ENCODE results near the gene LRRC36. TPM values are rescaled to one million over a fixed set of nuclear protein-coding genes. Genes with fewer than 3 reads are reported as not detected.

LRRC36 gene
- polyA plus RNA-seq, 3 donors = 0.65 to 3.2 (median 1.8) TPM

DNA sequence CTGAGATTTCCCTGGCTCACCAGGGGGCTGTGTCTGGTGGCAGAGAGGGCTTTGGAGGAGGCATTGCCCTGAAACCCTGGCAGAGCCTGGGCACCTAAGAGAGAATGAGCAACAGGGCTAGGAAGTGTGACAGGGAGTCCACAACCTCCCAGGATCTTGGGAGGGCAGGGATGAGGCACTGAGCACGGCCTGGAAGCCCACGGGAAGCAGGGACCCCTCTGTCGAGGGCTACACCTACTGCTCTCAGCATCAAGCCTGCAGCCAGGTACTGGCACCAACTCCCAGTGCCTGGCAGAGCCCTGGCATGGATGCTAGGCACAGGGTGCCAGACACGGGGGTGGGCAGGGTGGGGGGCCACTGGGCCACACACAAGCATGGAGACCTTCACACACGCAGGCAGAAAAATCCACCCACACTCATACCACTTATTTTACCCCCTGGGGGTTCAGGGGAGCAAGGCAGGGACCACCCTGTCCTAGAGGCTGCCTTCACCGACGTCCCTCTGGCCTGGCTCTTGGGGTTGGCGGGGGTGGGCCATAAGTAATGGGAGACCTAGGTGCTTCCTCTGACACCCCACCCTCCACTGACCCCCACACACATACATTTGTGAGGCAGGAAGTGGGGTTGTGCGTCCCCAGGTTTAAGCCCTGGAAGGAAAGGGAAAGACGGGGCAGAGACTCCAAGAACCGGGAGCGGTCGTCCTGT, 103.3 kb downstream of the LRRC36 start:
- Mint-ChIP-seq H3K4me3 (peak overlapping the region; percentile 71 to 90), H3K27me3 (ENCODE audit: low read depth in 3 of 3) (peaks cover 54 to 70% (median 61%) of the 10 kb centered on the region in 3 donors), H3K27ac (no peak overlapping the region), H3K4me1 (peaks cover 19% of the 10 kb centered on the region), H3K36me3 (peaks cover 18 to 24% of the 10 kb centered on the region in 2 donors), H3K9me3 (peaks cover 0 to 21% (median 3%) of the 10 kb centered on the region in 7 donors)
- peak overlapping the region; percentile 13 for H2AFZ ChIP-seq (ENCODE audit: insufficient read depth, low read depth, low read length, poor library complexity, severe bottlenecking)
- H3K4me3 ChIP-seq (replicated peaks in 1 of 3; ENCODE audit: low read depth in 2 of 3, low read length in 3 of 3) = peak overlapping the region in 1 of 3 experiments; percentile 69
- peaks cover 22 to 57% of the 10 kb centered on the region in 2 donors for H3K27me3 ChIP-seq (ENCODE audit: control insufficient read depth in 2 of 2, insufficient read depth in 2 of 2, low read length in 2 of 2)
- peaks cover 0 to 9% of the 10 kb centered on the region in 2 donors for H3K9me3 ChIP-seq (replicated peaks in 1 of 2; ENCODE audit: control insufficient read depth in 1 of 2, insufficient read depth in 1 of 2, low read length in 2 of 2)
- H3K9ac ChIP-seq (ENCODE audit: insufficient read depth, low read length, poor library complexity, severe bottlenecking) = peak overlapping the region; percentile 40
- H3K4me2 ChIP-seq (replicated peaks; ENCODE audit: extremely low read depth, low read length, poor library complexity, severe bottlenecking) = peak overlapping the region; percentile 94
- no peaks in the 10 kb centered on the region for H3K79me2 ChIP-seq (ENCODE audit: insufficient read depth, low read length)
- peaks cover 62% of the 10 kb centered on the region for H4K20me1 ChIP-seq (ENCODE audit: insufficient read depth, low read length)
- TF ChIP-seq, protein P1, sequence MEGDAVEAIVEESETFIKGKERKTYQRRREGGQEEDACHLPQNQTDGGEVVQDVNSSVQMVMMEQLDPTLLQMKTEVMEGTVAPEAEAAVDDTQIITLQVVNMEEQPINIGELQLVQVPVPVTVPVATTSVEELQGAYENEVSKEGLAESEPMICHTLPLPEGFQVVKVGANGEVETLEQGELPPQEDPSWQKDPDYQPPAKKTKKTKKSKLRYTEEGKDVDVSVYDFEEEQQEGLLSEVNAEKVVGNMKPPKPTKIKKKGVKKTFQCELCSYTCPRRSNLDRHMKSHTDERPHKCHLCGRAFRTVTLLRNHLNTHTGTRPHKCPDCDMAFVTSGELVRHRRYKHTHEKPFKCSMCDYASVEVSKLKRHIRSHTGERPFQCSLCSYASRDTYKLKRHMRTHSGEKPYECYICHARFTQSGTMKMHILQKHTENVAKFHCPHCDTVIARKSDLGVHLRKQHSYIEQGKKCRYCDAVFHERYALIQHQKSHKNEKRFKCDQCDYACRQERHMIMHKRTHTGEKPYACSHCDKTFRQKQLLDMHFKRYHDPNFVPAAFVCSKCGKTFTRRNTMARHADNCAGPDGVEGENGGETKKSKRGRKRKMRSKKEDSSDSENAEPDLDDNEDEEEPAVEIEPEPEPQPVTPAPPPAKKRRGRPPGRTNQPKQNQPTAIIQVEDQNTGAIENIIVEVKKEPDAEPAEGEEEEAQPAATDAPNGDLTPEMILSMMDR (IDR thresholded peaks at IDR 0.05) = no peak
- intact Hi-C loops (cut with micrococcal nuclease) = loop anchor here (2.0 to 5.0 kb wide), 2 partner anchors 35 to 37 kb away; no protein-coding TSS in a partner anchor
- 33% methylated on average over 8 of the region's 13 CpGs for WGBS (ENCODE audit: insufficient coverage)
- H3K4me1 ChIP-seq (ENCODE audit: control insufficient read depth in 1 of 2, insufficient read depth in 2 of 2, low read length in 2 of 2) = peaks cover 15 to 23% of the 10 kb centered on the region in 2 donors
- no peak overlapping the region for H3K27ac ChIP-seq (ENCODE audit: low read depth in 1 of 2, low read length in 2 of 2)
- DNase-seq = no peak
- no peaks in the 10 kb centered on the region for H3K36me3 ChIP-seq (replicated peaks in 1 of 2; ENCODE audit: control insufficient read depth in 1 of 2, insufficient read depth in 2 of 2, low read length in 2 of 2)

DNA sequence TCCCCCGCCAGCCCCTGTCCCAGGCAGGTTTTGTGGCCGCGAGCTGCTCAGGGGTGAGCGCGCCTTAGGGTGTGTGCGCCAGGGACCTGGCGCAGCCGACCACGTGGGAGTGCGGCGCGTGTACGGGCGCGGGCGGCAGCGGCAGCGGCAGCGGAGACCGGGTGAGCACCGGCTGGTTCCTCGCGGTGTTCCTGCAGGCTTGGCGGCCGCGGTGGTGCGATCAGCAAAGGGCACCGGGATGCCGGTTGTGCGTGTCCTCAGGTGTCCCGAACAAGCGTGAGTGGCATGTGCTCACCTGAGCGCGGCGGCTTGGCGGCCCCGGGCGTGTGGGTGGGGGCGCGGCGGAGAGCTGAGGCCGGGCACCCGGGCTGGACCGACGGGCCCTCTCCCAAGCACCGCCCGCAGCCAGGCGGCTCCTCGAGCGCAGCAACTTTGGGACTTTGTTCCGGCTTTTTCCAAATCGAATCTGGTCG, 103.9 kb downstream of the LRRC36 start:
- intact Hi-C loops (cut with micrococcal nuclease) = no loop called here
- peak overlapping the region; percentile 13 for H2AFZ ChIP-seq (ENCODE audit: insufficient read depth, low read depth, low read length, poor library complexity, severe bottlenecking)
- Mint-ChIP-seq H3K27ac (no peak overlapping the region), H3K27me3 (ENCODE audit: low read depth in 3 of 3) (peaks cover 50 to 65% (median 58%) of the 10 kb centered on the region in 3 donors), H3K4me3 (peak overlapping the region; percentile 71 to 90), H3K9me3 (peaks cover 0 to 21% (median 3%) of the 10 kb centered on the region in 7 donors), H3K36me3 (peaks cover 18 to 26% of the 10 kb centered on the region in 2 donors), H3K4me1 (peaks cover 25% of the 10 kb centered on the region)
- peak overlapping the region; percentile 94 for H3K4me2 ChIP-seq (replicated peaks; ENCODE audit: extremely low read depth, low read length, poor library complexity, severe bottlenecking)
- 2% methylated on average over 42 of the region's 53 CpGs for WGBS (ENCODE audit: insufficient coverage)
- H3K27me3 ChIP-seq (ENCODE audit: control insufficient read depth in 2 of 2, insufficient read depth in 2 of 2, low read length in 2 of 2) = peaks cover 22 to 53% of the 10 kb centered on the region in 2 donors
- H3K9ac ChIP-seq (ENCODE audit: insufficient read depth, low read length, poor library complexity, severe bottlenecking) = peak overlapping the region; percentile 40
- no peak overlapping the region for H3K27ac ChIP-seq (ENCODE audit: low read depth in 1 of 2, low read length in 2 of 2)
- peaks cover 0 to 2% of the 10 kb centered on the region in 2 donors for H3K36me3 ChIP-seq (replicated peaks in 1 of 2; ENCODE audit: control insufficient read depth in 1 of 2, insufficient read depth in 2 of 2, low read length in 2 of 2)
- TF ChIP-seq, protein P1 (IDR thresholded peaks at IDR 0.05) = no peak
- DNase-seq = peak in 1 of 3 donors; percentile 10
- H3K9me3 ChIP-seq (replicated peaks in 1 of 2; ENCODE audit: control insufficient read depth in 1 of 2, insufficient read depth in 1 of 2, low read length in 2 of 2) = peaks cover 0 to 9% of the 10 kb centered on the region in 2 donors
- H4K20me1 ChIP-seq (ENCODE audit: insufficient read depth, low read length) = peaks cover 68% of the 10 kb centered on the region
- peak overlapping the region; percentile 8 to 69 (median 11) for H3K4me3 ChIP-seq (replicated peaks in 1 of 3; ENCODE audit: low read depth in 2 of 3, low read length in 3 of 3)
- no peaks in the 10 kb centered on the region for H3K79me2 ChIP-seq (ENCODE audit: insufficient read depth, low read length)
- H3K4me1 ChIP-seq (ENCODE audit: control insufficient read depth in 1 of 2, insufficient read depth in 2 of 2, low read length in 2 of 2) = peaks cover 21 to 28% of the 10 kb centered on the region in 2 donors
